IMR-90 (cell line): ENCODE measurements around the gene CINP.

Source experiments
- BHLHE40 ChIP-seq: fragments of 150-350 bp; IDR thresholded peaks from 2 replicates; pipeline ENCODE4 v1.6.1; 2016; ENCODE audit warnings: mild to moderate bottlenecking, low read depth, low read length
- CEBPB ChIP-seq: IDR thresholded peaks from 2 replicates; pipeline ENCODE4 v1.6.1; 2012; ENCODE audit warnings: low read depth, low read length, improper control_type of control experiment
- CHD1 ChIP-seq: IDR thresholded peaks from 2 replicates; pipeline ENCODE4 v1.6.1; 2012; ENCODE audit warnings: low read depth, low read length, improper control_type of control experiment
- CTCF ChIP-seq: conservative IDR thresholded peaks from 2 replicates; pipeline ENCODE4 v1.5.1; 2012; ENCODE audit warnings: mild to moderate bottlenecking, low read depth, low read length, improper control_type of control experiment
- FOS ChIP-seq: fragments of 150-350 bp; IDR thresholded peaks from 2 replicates; pipeline ENCODE4 v1.6.1; 2016; ENCODE audit warnings: low read depth, low read length
- MAFK ChIP-seq: IDR thresholded peaks from 2 replicates; pipeline ENCODE4 v1.6.1; 2012; ENCODE audit warnings: low read depth, low read length, improper control_type of control experiment
- MXI1 ChIP-seq: IDR thresholded peaks from 2 replicates; pipeline ENCODE4 v1.6.1; 2012; ENCODE audit warnings: low read depth, mild to moderate bottlenecking, low read length, moderate library complexity, borderline replicate concordance
- NFE2L2 ChIP-seq: fragments of 150-350 bp; IDR thresholded peaks from 2 replicates; pipeline ENCODE4 v1.6.1; 2016; ENCODE audit warnings: low read depth, mild to moderate bottlenecking, low read length
- POLR2A ChIP-seq: IDR thresholded peaks from 2 replicates; pipeline ENCODE4 v1.6.1; 2012; ENCODE audit warnings: mild to moderate bottlenecking, low read depth, low read length
- RAD21 ChIP-seq: IDR thresholded peaks from 2 replicates; pipeline ENCODE4 v1.6.1; 2012; ENCODE audit warnings: low read length, improper control_type of control experiment
- RCOR1 ChIP-seq: IDR thresholded peaks from 2 replicates; pipeline ENCODE4 v1.6.1; 2012; ENCODE audit warnings: mild to moderate bottlenecking, low read length, improper control_type of control experiment; ENCODE audit not compliant: insufficient replicate concordance
- RFX5 ChIP-seq: IDR thresholded peaks from 2 replicates; pipeline ENCODE4 v1.8.0; 2012; ENCODE audit warnings: low read depth, mild to moderate bottlenecking, low read length, moderate library complexity
- SMC3 ChIP-seq: fragments of 150-350 bp; IDR thresholded peaks from 2 replicates; pipeline ENCODE4 v1.6.1; 2016; ENCODE audit warnings: low read depth, mild to moderate bottlenecking, antibody characterized with exemption, low read length, moderate library complexity
- USF2 ChIP-seq: fragments of 150-350 bp; IDR thresholded peaks from 2 replicates; pipeline ENCODE4 v1.6.1; 2017; ENCODE audit warnings: mild to moderate bottlenecking, antibody characterized with exemption, low read length, low read depth

GRCh38 chr14:102378830-102379229 is 16.1 kb upstream of the CINP start:
- TF ChIP-seq CTCF (no peak), POLR2A (no peak), RAD21 (no peak), SMC3 (no peak), RCOR1 (no peak), MXI1 (no peak), CEBPB (peak; percentile 54), NFE2L2 (no peak), MAFK (no peak), BHLHE40 (no peak), FOS (no peak), USF2 (no peak), CHD1 (no peak), RFX5 (no peak)
